Left forelimb (tissue), 1 donor: ENCODE data around the gene MTFR2.
"Not testable (repeated sequence)": the region's sequence is repeated elsewhere in the genome, so short reads cannot be mapped to it uniquely, and the experiment has no call there.

Experiments used
- DNase-seq: peaks from one replicate; pipeline ENCODE4 v3.0.0-alpha.2; 2018; ENCODE audit warnings: low spot score

MTFR2 gene

DNA sequence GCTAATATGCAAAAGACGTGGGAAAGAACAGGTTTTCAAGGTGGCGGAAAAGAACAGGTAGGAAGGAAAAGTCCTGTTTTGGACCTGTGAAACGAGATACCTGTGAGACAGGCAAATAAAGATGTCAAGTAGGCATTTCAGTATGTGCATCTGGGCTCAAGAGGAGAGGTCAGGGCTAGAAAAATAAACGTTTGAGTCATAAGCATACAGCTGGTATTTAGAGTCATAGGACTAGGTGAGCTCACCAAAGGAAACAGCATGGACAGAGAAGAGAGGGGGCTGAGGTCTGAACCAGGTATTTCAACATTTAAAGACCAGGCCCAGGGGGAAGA is 14.9 kb downstream of the MTFR2 start:
- DNase-seq = no peak

DNA sequence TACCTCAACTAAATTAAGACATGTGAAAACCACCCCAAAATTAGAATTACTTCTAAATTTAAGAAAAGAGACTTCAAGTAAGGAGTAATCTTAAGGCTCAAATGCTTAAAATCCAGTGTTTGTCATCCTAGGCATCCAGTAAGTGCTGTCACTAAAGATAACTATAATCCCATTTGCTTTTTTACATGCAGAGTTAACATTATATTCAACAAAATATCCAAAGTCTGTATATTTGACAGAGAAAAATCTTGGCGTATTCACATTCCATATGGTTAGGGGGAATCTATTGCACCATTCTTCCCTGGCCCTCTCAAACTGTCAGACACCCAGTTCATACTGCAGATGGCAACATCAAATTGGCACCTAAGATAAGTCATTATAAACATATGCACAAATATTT is 17.4 kb downstream of the MTFR2 start:
- DNase-seq = no peak

- DNase-seq = no peak
These were observed 19.8 kb downstream of the MTFR2 start for GRCh38 chr6:136230219-136230853.

GRCh38 chr6:136228814-136229213 is 21.3 kb downstream of the MTFR2 start:
- no peak for DNase-seq

GRCh38 chr6:136226674-136227377 is 23.3 kb downstream of the MTFR2 start:
- no peak for DNase-seq

GRCh38 chr6:136226027-136226673 is 24.0 kb downstream of the MTFR2 start:
- DNase-seq = no peak

DNA sequence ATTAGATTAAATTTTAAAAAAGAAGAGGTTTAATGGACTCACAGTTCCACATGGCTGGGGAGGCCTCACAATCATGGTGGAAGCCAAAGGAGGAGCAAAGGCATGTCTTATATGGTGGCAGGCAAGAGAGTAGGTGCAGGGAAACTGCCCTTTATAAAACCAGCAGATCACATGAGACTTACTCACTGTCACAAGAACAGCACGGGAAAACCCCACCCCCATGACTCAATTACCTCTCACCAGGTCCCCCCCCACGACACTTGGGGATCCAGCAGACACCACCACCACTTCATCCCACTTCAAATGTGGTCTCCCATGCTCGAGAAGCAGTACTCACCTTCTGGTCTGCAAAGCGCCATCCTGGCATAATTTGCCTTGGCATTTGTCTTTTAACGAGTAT is 24.6 kb downstream of the MTFR2 start:
- no peak for DNase-seq

DNA sequence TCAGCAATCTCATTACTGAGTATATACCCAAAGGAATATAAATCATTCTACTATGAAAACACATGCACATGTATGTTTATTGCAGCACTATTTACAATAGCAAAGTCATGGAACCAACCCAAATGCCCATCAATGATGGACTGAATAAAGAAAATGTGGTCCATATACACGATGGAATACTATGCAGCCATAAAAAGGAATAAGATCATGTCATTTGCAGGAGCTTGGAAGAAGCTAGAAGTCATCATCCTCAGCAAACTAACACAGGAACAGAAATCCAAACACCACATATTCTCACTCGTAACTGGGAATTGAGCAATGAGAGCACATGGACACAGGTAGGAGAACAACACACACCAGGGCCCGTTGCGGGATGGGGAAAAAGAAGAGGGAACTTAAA is 25.1 kb downstream of the MTFR2 start:
- DNase-seq = not testable (repeated sequence)

- no peak for DNase-seq
These were observed 33.4 kb downstream of the MTFR2 start for GRCh38 chr6:136216503-136217401.

DNA sequence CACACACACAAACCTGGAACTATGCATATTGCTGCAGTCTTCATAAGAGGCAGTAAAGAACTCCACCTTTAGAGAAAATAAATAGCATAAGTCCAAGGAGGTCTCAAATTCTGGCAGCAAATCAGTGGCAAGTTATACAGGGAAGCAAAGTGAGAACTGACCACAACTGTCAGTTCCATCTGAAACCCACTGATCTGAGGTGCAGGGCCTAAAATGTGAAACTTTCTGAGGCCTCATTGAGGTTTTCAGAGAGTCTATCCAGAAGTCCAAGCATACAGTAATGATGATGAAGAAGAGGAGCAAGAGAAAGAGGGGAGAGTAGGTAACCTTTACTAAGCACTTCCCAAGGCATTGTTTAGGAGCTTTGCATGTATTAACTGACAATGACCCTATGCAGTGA is 36.3 kb downstream of the MTFR2 start:
- DNase-seq = no peak

- DNase-seq = no peak
These were observed 37.0 kb downstream of the MTFR2 start for GRCh38 chr6:136213012-136213539.

DNA sequence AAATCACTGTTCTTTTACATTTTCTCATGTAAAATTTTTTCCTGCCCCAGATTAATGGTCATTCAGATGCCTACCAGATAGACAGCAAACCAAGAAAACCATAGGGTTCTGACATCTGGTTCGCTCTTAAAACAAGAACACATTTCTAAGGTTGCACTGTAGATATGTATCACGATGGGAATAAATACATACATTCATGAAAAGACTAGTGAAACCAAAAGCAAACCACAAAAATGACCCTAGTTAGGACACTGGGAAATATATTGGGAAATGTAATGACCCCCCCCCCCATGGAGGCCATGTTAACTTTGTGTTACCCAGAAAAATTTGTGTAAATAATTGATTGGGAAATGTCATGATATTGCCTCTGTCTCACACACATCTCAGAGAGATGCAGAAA is 37.5 kb downstream of the MTFR2 start:
- DNase-seq = no peak

GRCh38 chr6:136210398-136211165 is 39.5 kb downstream of the MTFR2 start:
- DNase-seq = no peak

DNA sequence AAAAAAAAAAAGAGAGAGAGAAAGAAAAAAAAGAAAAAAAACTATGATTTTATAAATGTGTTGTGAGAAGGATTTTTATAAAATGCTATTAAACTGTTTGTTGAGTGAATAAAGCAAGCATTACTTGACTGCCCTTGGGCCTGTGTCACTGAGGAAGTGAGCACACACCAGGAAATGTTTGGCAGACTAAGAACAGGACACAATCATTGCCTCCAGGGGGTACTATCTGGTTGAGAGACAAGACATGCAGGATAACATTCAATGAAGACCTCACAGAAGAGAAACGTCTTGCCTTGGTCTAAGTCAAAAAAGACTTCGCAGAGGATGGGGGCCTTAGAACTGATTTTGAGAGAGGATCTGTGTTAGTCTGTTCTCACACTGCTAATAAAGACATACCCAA is 40.6 kb downstream of the MTFR2 start:
- DNase-seq = no peak

- no peak for DNase-seq
These were observed 41.3 kb downstream of the MTFR2 start for GRCh38 chr6:136208783-136209182.

- no peak for DNase-seq
These were observed 48.4 kb downstream of the MTFR2 start for GRCh38 chr6:136201732-136202131.

DNA sequence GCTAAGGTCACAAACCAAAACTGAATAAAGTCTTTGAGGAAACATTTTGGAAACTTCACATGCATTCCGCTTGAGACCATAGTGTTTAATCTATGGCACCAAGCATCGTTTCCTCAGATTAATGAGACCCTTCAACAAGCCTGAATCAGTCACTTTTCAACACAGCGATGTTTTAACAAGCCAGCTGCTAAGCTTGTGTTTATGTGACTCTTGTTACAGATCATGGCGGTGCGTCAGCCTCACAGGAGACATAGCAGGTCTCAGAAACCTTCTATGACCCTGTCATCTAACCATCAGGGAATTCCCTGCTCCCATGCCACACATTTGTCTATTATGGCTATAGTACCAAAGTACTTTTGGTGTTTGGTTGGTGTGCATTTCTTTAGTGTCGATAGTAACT is 57.2 kb downstream of the MTFR2 start:
- no peak for DNase-seq

DNA sequence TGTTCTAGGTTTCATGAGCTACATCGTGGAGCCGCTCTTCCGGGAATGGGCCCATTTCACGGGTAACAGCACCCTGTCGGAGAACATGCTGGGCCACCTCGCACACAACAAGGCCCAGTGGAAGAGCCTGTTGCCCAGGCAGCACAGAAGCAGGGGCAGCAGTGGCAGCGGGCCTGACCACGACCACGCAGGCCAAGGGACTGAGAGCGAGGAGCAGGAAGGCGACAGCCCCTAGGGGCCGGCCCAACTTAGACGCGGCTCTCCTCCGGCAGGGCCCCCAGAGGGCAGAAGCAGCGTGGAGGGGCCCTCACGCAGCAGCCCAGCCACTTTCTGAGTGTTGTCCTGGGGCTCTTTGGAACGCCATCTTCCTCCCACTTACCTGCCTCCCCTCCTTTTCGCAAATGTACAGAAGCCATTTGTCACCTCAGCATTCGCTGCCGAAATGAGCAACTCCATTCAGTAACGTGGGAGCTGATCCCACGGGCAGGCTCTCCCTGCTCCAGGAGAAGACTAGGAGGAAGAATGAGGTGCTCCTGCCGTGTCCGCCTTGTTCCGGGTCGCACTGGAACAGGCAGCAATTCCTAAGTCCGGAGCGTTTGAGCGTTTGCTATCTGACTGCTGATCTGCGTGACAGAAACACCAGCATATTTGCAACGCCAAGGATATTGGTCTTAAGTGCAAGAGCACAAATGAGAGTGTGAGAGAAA is 58.4 kb downstream of the MTFR2 start:
- no peak for DNase-seq

DNA sequence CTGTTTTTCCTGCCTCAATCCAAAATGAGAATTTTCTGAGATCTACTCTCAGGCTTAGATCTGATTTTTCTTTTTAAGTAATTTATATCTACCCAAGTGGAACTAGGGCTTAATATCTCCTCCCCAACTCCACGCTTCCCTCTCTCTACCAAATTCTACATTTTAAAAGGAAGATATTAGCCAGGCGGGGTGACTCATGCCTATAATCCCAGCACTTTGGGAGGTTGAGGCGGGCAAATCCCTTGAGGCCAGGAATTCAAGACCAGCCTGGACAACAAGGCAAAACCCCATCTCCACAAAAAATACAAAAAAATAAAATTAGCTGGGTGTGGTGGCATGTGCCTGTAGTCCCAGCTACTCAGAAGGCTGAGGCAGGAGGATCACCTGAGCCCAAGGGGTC is 61.0 kb downstream of the MTFR2 start:
- no peak for DNase-seq

- DNase-seq = no peak
These were observed 61.6 kb downstream of the MTFR2 start for GRCh38 chr6:136188486-136188885.

GRCh38 chr6:136186363-136186762 is 63.7 kb downstream of the MTFR2 start:
- no peak for DNase-seq
